B cell (primary cell): Measurements from ENCODE around the gene SUPT7L. TPM values are rescaled to one million over a fixed set of nuclear protein-coding genes. Genes with fewer than 3 reads are reported as not detected.

Experiments
- ATAC-seq: fragments of 200-7000 bp; cut with Tn5 transposase; one replicate; pipeline ENCODE4 v1.10.0; 2021; ENCODE audit warnings: low read depth, mild to moderate bottlenecking, moderate number of reproducible peaks, moderate library complexity
- CTCF ChIA-PET: fragments of 350-600 bp; sonication (Branson Sonifier 250); formaldehyde crosslinking; loops from one replicate; lab custom pipeline; 2021; ENCODE audit warnings: antibody characterized with exemption, inconsistent platforms; lab: Charles Lee
- POLR2A ChIA-PET: fragments of 350-600 bp; sonication (Branson Sonifier 250); formaldehyde crosslinking; loops from one replicate; lab custom pipeline; 2021; ENCODE audit warnings: antibody characterized with exemption; lab: Charles Lee
- DNase-seq: peaks from one replicate; pipeline ENCODE4 v3.0.0; 2013
- H2AFZ ChIP-seq: 2 replicates; pipeline ENCODE4 v1.6.1; 2012; ENCODE audit warnings: mild to moderate bottlenecking, low read depth, low read length; ENCODE audit not compliant: insufficient read depth, poor library complexity, severe bottlenecking
- H3K27ac ChIP-seq, 2 donors: 1 replicate in 1 of 2; 2 replicates in 1 of 2; pipeline ENCODE4 v1.5.1; 2012 to 2013; ENCODE audit warnings: low read length in 2 of 2, mild to moderate bottlenecking in 2 of 2, moderate library complexity in 1 of 2
- H3K27me3 ChIP-seq, 4 experiments: fragments of 200-600 bp in 1 of 4; sonication (generic) in 1 of 4; replicated peaks in 1 of 4; 1 replicate in 2 of 4; 2 replicates in 2 of 4; pipeline versions ENCODE4 v1.6.1 to v1.7.0; 2013 to 2016; ENCODE audit warnings: low read length in 3 of 4, mild to moderate bottlenecking in 2 of 4, mixed read lengths in 1 of 4, moderate library complexity in 1 of 4; ENCODE audit not compliant: insufficient read depth in 4 of 4, control insufficient read depth in 3 of 4; ENCODE audit errors: control extremely low read depth in 1 of 4
- H3K36me3 ChIP-seq, 2 experiments: replicated peaks in 1 of 2; 1 replicate in 1 of 2; 2 replicates in 1 of 2; pipeline versions ENCODE4 v1.6.1 to v1.7.1; 2013; ENCODE audit warnings: low read length in 1 of 2; ENCODE audit not compliant: insufficient read depth in 2 of 2, control insufficient read depth in 1 of 2; ENCODE audit errors: control extremely low read depth in 1 of 2, extremely low read depth in 1 of 2
- H3K4me1 ChIP-seq, 2 donors: fragments of 200-600 bp in 1 of 2; sonication (generic) in 1 of 2; 1 replicate in 1 of 2; 2 replicates in 1 of 2; pipeline versions ENCODE4 v1.5.1 to v1.6.1; 2013 to 2017; ENCODE audit warnings: low read length in 2 of 2; ENCODE audit not compliant: control insufficient read depth in 2 of 2, insufficient read depth in 2 of 2
- H3K4me2 ChIP-seq: replicated peaks from 2 replicates; pipeline ENCODE3; 2012; ENCODE audit warnings: mild to moderate bottlenecking, low read depth, low read length; ENCODE audit not compliant: poor library complexity, severe bottlenecking
- H3K4me3 ChIP-seq, 5 experiments: fragments of 200-600 bp in 1 of 5; sonication (generic) in 1 of 5; 1 replicate in 3 of 5; 2 replicates in 2 of 5; pipeline versions ENCODE4 v1.5.1 to v1.7.0; 2011 to 2016; ENCODE audit warnings: low read length in 4 of 5, mild to moderate bottlenecking in 4 of 5, low read depth in 2 of 5, control low read depth in 1 of 5, moderate library complexity in 1 of 5; ENCODE audit not compliant: insufficient read depth in 1 of 5; ENCODE audit errors: control extremely low read depth in 1 of 5, extremely low read depth in 1 of 5
- H3K79me2 ChIP-seq: fragments of 200-600 bp; sonication (generic); one replicate; pipeline ENCODE4 v1.6.0; 2016; ENCODE audit warnings: low read length; ENCODE audit not compliant: control insufficient read depth, insufficient read depth
- H3K9ac ChIP-seq: fragments of 200-600 bp; sonication (generic); 2 replicates; pipeline ENCODE4 v1.6.1; 2017; ENCODE audit warnings: mild to moderate bottlenecking, low read length, moderate library complexity
- H3K9me3 ChIP-seq, 3 donors: one replicate each; pipeline versions ENCODE4 v1.6.1 to v1.7.1; 2013; ENCODE audit warnings: low read length in 2 of 3; ENCODE audit not compliant: control insufficient read depth in 2 of 3, insufficient read depth in 1 of 3; ENCODE audit errors: control extremely low read depth in 1 of 3
- H4K20me1 ChIP-seq: 2 replicates; pipeline ENCODE4 v1.6.0; 2012; ENCODE audit warnings: mild to moderate bottlenecking, low read length; ENCODE audit not compliant: insufficient read depth, control insufficient read depth, poor library complexity, severe bottlenecking
- H3K27ac Mint-ChIP-seq: one replicate; pipeline ENCODE4 v1.8.0; 2021; ENCODE audit warnings: mixed read lengths
- H3K27me3 Mint-ChIP-seq: one replicate; pipeline ENCODE4 v1.8.0; 2021; ENCODE audit warnings: mixed read lengths
- H3K4me1 Mint-ChIP-seq: one replicate; pipeline ENCODE4 v1.8.0; 2021; ENCODE audit warnings: mixed read lengths
- H3K4me3 Mint-ChIP-seq: one replicate; pipeline ENCODE4 v1.8.0; 2021; ENCODE audit warnings: mixed read lengths
- H3K9me3 Mint-ChIP-seq: one replicate; pipeline ENCODE4 v1.8.0; 2022; ENCODE audit warnings: mixed read lengths; ENCODE audit not compliant: insufficient read depth
- EZH2 ChIP-seq: IDR thresholded peaks from 2 replicates; pipeline ENCODE4 v1.6.1; 2012; ENCODE audit warnings: borderline replicate concordance, low read depth, mild to moderate bottlenecking, moderate library complexity, low read length; ENCODE audit not compliant: insufficient read depth, poor library complexity, severe bottlenecking
- WGBS: methylation state at CpG from one replicate; pipeline ENCODE4 v1.1.5; 2013; ENCODE audit warnings: missing lambda C conversion rate; ENCODE audit not compliant: insufficient coverage; 5-methylcytosine and 5-hydroxymethylcytosine counted together
- intact Hi-C: fragments of 100-400 bp; cut with micrococcal nuclease; formaldehyde crosslinking; loops from one replicate; pipeline ENCODE4 v1.10.0; 2022
- polyA plus RNA-seq: library from polyadenylated mRNA; depleted of rRNA; stranded (reverse); fragments of >200 nt; gene quantifications from 2 replicates; pipeline ENCODE4 v1.2.3, GENCODE V29; 2012
- total RNA-seq, 2 donors: library from RNA; stranded (reverse); fragments of 120-200 nt in 1 of 2; gene quantifications; 1 replicate in 1 of 2; 2 replicates in 1 of 2; pipeline versions ENCODE4 v1.2.3 to v1.2.4, GENCODE V29; 2013 to 2022
- TF ChIP-seq, protein P1 (sequence below): fragments of 200-600 bp; IDR thresholded peaks from one replicate; pipeline ENCODE4 v1.8.0; 2022; ENCODE audit warnings: antibody characterized with exemption, mild to moderate bottlenecking

Gene SUPT7L
- total and polyA plus RNA-seq, 2 donors (not counting 1 experiment from before 2014, with no cell fraction given) = 40.2 to 42.4 TPM

DNA sequence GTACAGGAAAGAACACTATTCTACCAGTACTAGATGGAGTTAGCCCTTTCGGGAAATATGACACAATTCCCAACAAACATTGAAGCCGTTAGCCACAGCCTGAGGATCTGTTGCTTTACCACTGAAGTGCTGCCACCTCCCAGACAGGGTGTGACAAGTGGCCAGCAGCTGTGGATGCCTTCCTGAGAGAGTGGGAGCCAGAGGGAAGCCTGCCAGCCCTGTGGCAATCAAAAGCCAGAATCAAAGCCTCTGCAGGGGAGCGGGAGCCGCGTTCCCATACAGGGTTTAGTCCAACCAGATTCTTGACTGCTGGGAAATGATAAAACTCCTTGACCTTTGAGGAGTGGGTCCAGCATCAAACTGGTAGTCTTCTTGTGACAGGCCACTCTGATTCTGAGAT lies 38.3 kb upstream of the SUPT7L start:
- no peaks in the 10 kb centered on the region for H3K9me3 ChIP-seq
- ChIA-PET CTCF (no interaction called here), POLR2A (no interaction called here)
- 97% methylated on average over 3 of the region's 5 CpGs for WGBS
- peaks cover 0 to 12% of the 10 kb centered on the region in 2 experiments for H3K36me3 ChIP-seq
- no peak overlapping the region for H2AFZ ChIP-seq
- H4K20me1 ChIP-seq = no peaks in the 10 kb centered on the region
- H3K4me3 ChIP-seq = no peak overlapping the region
- H3K79me2 ChIP-seq = no peaks in the 10 kb centered on the region
- H3K27me3 ChIP-seq = no peaks in the 10 kb centered on the region
- Mint-ChIP-seq H3K9me3 (no peaks in the 10 kb centered on the region), H3K4me1 (peaks cover 4% of the 10 kb centered on the region), H3K27me3 (peaks cover 4% of the 10 kb centered on the region), H3K4me3 (no peak overlapping the region), H3K27ac (no peak overlapping the region)
- no peak overlapping the region for H3K9ac ChIP-seq
- H3K4me1 ChIP-seq = no peaks in the 10 kb centered on the region
- TF ChIP-seq, protein P1, sequence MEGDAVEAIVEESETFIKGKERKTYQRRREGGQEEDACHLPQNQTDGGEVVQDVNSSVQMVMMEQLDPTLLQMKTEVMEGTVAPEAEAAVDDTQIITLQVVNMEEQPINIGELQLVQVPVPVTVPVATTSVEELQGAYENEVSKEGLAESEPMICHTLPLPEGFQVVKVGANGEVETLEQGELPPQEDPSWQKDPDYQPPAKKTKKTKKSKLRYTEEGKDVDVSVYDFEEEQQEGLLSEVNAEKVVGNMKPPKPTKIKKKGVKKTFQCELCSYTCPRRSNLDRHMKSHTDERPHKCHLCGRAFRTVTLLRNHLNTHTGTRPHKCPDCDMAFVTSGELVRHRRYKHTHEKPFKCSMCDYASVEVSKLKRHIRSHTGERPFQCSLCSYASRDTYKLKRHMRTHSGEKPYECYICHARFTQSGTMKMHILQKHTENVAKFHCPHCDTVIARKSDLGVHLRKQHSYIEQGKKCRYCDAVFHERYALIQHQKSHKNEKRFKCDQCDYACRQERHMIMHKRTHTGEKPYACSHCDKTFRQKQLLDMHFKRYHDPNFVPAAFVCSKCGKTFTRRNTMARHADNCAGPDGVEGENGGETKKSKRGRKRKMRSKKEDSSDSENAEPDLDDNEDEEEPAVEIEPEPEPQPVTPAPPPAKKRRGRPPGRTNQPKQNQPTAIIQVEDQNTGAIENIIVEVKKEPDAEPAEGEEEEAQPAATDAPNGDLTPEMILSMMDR = no peak
- TF ChIP-seq EZH2 = no peak
- no peak overlapping the region for H3K4me2 ChIP-seq
- intact Hi-C loops = loop anchor here (5.0 kb wide), 1 partner anchor 711 kb away; no protein-coding TSS in a partner anchor
- DNase-seq = no peak
- no peak overlapping the region for H3K27ac ChIP-seq
- no peak for ATAC-seq

DNA sequence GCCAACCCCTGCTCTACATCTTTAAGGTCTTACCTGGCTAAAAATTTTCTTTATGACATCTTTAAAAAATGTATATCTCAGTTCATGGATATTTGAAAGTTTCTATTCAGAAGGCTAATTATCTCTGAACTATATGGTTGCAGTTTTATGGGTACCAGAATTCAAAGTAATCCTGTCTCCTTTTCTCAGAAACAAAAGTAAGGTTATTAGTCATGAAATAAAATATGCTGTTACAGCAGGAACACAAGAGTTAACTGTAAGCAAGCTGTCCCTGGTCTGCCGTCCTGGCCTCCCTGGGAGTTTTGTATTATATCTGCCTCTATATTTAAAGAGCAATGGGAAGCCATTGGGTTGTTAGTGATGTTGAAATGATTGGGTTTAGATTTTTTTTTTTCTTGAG lies 34.2 kb upstream of the SUPT7L start:
- Histone ChIP-seq H3K9ac (no peak overlapping the region), H2AFZ (no peak overlapping the region), H3K27ac (no peak overlapping the region), H3K4me1 (no peaks in the 10 kb centered on the region), H3K36me3 (peaks cover 14 to 43% of the 10 kb centered on the region in 2 experiments), H3K4me3 (no peak overlapping the region), H4K20me1 (no peaks in the 10 kb centered on the region), H3K9me3 (no peaks in the 10 kb centered on the region), H3K79me2 (no peaks in the 10 kb centered on the region), H3K4me2 (no peak overlapping the region), H3K27me3 (no peaks in the 10 kb centered on the region)
- Mint-ChIP-seq H3K27ac (no peak overlapping the region), H3K27me3 (no peaks in the 10 kb centered on the region), H3K4me3 (no peak overlapping the region), H3K9me3 (no peaks in the 10 kb centered on the region), H3K4me1 (no peaks in the 10 kb centered on the region)
- TF ChIP-seq, protein P1 = no peak
- no peak for TF ChIP-seq EZH2
- intact Hi-C loops = no loop called here
- 100% methylated on average over 1 of the region's 1 CpG for WGBS
- ChIA-PET CTCF (no interaction called here), POLR2A (no interaction called here)
- no peak for ATAC-seq
- DNase-seq = no peak
